Subcutaneous adipose tissue (tissue), 4 donors: ENCODE data around the gene ZC3H8. TPM values are rescaled to one million over a fixed set of nuclear protein-coding genes. Genes with fewer than 3 reads are reported as not detected.

Source experiments
- total RNA-seq, 4 donors: library from RNA; depleted of rRNA; stranded (reverse); fragments of >200 nt; gene quantifications; one replicate each; pipeline ENCODE4 v1.1.0, GENCODE V29; 2016
- TF ChIP-seq, protein P1 (sequence below): fragments of 450-650 bp; IDR thresholded peaks from one replicate; pipeline ENCODE4 v1.5.1; 2016; ENCODE audit warnings: low read depth, mild to moderate bottlenecking, control low read depth, antibody characterized with exemption, moderate library complexity

The ZC3H8 gene
- total RNA-seq, 4 donors from 2014 or later = 4.7 to 24.0 (median 21.5) TPM

DNA sequence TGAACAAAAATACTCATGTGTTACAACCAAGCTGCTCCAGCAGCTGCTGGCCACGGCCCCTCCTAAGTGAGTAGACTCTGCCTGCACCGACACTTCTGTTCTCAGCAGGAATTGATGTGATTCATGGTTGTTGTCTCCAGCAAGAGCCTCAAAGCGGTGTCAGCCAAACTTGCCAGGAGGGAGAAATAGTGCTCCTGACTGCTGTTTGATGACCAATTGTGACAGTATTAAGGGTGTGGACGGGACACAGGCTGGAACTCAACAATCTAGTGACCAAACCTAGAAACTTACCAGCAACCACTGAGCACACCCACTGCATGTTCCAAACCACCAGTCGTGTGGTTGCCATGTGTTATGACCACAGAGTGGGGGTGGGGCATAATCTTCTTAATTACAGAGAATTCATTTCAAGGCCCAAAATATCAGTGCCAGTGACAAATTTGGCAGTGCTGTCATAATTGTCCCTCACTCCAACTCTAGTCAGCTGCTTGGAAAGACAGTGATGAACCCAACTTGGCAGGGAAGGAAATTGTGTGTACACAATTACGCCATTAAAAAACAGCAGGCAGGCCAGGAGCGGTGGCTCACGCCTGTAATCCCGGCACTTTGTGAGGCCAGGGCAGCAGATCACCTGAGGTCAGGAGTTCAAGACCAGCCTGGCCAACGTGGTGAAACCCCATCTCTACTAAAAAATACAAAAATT is 86.3 kb downstream of the ZC3H8 start:
- TF ChIP-seq, protein P1, sequence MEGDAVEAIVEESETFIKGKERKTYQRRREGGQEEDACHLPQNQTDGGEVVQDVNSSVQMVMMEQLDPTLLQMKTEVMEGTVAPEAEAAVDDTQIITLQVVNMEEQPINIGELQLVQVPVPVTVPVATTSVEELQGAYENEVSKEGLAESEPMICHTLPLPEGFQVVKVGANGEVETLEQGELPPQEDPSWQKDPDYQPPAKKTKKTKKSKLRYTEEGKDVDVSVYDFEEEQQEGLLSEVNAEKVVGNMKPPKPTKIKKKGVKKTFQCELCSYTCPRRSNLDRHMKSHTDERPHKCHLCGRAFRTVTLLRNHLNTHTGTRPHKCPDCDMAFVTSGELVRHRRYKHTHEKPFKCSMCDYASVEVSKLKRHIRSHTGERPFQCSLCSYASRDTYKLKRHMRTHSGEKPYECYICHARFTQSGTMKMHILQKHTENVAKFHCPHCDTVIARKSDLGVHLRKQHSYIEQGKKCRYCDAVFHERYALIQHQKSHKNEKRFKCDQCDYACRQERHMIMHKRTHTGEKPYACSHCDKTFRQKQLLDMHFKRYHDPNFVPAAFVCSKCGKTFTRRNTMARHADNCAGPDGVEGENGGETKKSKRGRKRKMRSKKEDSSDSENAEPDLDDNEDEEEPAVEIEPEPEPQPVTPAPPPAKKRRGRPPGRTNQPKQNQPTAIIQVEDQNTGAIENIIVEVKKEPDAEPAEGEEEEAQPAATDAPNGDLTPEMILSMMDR = no peak

GRCh38 chr2:112166806-112167499 is 87.9 kb downstream of the ZC3H8 start:
- TF ChIP-seq, protein P1 = no peak

- TF ChIP-seq, protein P1 = no peak
These were observed 89.5 kb downstream of the ZC3H8 start for GRCh38 chr2:112165296-112165695.

GRCh38 chr2:112164876-112165275 is 90.0 kb downstream of the ZC3H8 start:
- TF ChIP-seq, protein P1 = no peak

DNA sequence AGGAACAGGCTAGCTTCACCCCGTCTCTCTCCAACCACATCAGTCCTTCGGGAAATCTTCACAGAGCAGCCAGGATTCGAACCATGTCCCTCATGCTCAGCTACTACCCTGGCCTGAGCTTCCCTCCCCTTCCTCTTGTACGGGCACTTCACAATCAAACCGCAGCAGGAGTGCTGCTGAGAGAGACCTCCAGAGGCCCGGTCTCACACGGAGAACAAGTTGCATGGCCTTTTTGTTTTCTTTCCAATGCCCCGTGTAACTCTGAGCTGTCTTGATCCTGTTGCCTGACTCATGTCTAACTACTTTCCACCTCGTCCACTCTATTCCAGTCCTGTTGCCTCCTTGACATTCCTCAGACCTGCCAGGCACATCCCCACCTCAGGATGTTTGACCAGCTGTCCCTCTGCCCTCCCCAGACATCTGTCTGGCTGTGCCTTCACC is 91.3 kb downstream of the ZC3H8 start:
- TF ChIP-seq, protein P1 = no peak

- TF ChIP-seq, protein P1 = no peak
These were observed 91.9 kb downstream of the ZC3H8 start for GRCh38 chr2:112162956-112163355.

- TF ChIP-seq, protein P1 = no peak
These were observed 92.5 kb downstream of the ZC3H8 start for GRCh38 chr2:112162341-112162740.
